NCI-H2107 treated with DMSO at 0.1 percent for 48 hours (cell line): ENCODE data around the gene CEP78.
A peak's percentile ranks its signal among the peaks of the same experiment; 100 is the strongest.
"Not testable (repeated sequence)": the region's sequence is repeated elsewhere in the genome, so short reads cannot be mapped to it uniquely, and the experiment has no call there.

Source experiments
- DNase-seq: peaks from one replicate; lab custom pipeline; 2025; ENCODE audit not compliant: unreplicated experiment; lab: John Stamatoyannopoulos, UW

The CEP78 gene

GRCh38 chr9:78284181-78284580 is 48.3 kb downstream of the CEP78 start:
- DNase-seq: not testable (repeated sequence)

- no peak for DNase-seq
Observed at GRCh38 chr9:78286125-78286524, 50.2 kb downstream of the CEP78 start.

DNA sequence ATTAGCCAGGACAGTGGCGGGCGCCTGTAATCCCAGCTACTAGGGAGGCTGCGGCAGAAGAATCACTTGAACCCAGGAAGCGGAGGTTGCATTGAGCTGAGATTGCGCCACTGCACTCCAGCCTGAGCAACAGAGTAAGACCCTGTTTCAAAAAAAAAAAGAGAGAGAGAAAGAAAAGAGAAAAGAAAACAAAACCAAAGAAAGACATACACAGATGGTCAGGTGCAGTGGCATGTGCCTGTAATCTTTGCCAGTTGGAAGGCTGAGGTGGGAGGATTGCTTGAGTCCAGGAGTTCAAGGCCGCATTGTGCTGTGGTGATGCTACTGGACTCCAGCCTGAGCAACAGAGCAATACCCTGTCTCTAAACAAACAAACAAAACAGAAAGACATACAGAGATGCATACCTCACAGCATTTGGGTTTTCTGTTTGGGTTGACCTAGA is 51.1 kb downstream of the CEP78 start:
- DNase-seq: no peak

DNA sequence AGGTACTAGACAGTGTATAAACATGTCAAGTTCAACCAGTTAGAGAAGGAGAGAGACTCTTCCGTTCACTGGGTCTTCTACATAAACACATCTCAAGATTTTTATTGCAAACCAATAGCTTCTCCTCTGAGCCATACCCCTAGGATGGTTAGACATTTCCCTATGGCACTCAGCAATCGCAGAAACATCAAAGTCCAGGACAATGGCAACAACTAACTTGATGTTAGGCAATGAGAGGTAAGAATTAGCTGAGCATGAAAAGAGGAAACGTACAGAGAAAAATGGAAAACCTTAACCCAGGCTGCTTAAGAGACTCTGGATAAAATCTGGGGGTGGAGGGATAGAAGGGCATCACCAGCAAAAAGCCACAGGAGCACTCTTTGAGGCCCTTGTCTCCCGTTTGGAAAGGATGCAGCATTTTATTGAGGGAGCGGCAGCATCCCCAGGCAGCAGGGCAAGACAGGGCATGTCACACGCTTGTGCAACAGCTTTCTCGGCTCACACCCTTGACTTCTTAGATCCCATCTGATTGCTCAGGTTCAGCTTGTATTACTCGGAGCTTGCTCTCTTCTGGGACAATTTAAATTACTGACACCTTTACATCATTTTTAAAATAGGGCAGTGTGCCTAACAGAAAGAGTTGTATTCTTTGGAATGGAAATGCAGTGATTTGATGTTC is 52.5 kb downstream of the CEP78 start:
- no peak for DNase-seq

GRCh38 chr9:78289474-78289873 is 53.6 kb downstream of the CEP78 start:
- no peak for DNase-seq

DNA sequence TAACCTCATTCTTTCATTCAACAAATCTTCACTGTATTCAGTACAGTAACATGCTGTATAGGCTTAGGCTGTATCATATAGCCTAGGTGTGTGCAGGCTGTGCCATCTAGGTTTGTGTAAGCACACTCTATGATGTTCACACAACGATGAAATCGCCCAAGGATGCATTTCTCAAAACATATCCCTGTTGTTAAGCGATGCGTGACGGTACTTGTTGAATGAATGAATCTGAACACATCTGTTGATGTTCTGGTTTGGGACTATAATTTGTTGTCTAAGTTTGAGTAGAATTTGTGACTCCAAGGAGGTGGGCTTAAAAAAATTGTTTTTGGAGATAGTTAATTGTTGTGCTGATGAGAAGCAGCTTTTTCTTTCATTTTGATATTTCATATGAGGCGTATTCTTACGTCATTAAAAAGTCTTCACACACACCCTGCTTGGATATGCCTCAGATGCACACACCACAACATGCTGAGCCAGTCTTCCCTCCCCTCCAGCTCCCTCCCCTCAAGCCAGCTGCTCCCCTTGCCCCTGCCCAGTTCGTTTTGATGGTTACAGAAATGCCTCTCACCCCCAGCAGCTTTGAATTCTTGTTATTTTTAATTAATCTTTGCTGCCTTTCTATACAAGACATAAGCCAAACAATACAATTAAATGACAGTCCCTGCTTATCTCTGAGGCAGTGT is 55.5 kb downstream of the CEP78 start:
- peak; percentile 34 for DNase-seq

DNA sequence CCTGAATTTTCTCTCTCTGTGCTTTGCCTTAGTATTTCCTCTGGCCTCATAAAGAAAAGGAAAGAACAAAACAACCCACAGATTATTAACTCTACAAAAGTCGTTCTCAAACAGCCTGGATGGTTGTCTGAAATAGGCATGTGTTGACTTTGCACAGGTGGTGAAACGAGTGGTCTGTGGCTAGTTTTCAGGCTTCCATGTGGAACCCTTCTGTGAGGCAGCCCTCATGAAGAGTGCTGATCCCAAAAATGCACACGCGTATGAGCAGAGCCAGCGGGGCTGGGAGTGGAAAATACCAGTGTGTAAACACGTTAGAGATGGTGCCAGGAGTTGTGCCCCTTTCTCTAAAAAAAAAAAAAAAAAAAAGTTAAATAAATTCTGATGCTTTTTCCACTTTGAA is 56.2 kb downstream of the CEP78 start:
- peak; percentile 35 for DNase-seq

DNA sequence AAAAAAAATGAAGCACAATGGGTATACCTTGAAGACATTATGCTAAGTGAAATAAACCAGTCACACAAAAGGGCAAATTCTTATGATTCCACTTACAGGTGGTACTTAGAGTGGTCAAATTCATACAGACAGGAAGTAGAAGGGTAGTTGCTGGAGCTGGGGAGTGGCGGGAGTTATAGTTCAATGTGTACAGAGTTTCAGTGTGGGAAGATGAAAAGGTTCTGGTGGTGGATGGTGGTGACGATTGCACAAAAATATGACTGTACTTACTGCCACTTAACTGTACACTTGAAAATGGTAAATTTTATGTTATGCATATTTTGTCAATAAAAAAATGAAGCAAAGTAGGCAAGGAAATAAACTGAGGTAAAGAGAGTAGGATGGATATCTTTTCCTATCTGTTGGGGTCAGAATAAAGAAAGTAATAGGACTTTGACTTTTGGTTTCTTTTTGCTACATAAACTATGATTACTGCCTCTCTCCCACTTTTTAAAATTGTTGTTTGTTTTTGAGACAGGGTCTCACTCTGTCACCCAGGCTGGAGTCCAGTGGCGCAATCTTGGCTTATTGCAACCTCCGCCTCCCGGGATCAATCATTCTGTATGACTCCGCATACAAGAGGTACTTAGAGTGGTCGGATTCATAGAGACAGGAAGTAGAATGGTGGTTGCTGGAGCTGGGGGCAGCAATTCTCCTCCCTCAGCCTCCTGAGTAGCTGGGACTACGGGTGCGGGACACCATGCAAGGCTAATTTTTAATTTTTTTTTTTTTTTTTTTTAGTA is 57.0 kb downstream of the CEP78 start:
- no peak for DNase-seq

- DNase-seq: no peak
Observed at GRCh38 chr9:78294290-78295176, 58.7 kb downstream of the CEP78 start.

DNA sequence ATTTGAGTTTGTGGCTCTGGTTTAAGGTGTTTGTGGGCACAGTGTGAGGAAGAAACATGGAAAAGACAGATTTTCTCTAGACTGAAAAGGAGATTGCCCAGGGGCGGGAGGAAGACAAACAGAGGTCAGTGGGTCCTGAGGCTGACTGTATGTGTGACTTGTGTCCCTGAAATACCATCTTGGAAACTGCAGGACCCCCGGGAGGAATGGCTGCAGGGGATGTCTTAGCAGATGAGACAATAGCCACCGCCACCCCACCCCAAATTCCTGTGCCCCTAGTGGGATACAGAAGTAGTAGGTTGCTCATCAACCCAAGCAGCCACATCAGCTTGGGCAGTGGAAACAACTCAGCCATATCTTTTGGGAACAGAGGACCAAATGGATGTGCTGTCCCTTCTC is 59.3 kb downstream of the CEP78 start:
- no peak for DNase-seq

DNA sequence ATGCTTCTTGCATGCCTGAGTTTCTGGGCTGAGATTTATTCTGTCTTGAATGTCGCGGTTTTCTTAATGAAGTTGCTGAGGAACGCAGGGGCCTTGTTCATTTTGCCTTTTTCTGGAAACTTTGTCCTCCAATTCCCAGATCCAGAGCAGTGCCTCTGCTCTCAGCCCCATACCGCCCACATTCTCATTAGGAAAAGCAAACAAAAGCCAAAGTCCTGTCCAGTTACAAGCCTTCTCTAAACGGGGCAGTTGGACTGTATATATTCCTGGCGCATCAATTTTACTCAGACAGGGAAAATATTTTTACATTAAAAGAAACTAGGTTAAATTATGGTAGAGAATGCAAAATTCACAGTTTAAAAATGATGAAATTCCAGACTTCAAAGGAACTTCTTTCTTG is 59.9 kb downstream of the CEP78 start:
- no peak for DNase-seq

DNA sequence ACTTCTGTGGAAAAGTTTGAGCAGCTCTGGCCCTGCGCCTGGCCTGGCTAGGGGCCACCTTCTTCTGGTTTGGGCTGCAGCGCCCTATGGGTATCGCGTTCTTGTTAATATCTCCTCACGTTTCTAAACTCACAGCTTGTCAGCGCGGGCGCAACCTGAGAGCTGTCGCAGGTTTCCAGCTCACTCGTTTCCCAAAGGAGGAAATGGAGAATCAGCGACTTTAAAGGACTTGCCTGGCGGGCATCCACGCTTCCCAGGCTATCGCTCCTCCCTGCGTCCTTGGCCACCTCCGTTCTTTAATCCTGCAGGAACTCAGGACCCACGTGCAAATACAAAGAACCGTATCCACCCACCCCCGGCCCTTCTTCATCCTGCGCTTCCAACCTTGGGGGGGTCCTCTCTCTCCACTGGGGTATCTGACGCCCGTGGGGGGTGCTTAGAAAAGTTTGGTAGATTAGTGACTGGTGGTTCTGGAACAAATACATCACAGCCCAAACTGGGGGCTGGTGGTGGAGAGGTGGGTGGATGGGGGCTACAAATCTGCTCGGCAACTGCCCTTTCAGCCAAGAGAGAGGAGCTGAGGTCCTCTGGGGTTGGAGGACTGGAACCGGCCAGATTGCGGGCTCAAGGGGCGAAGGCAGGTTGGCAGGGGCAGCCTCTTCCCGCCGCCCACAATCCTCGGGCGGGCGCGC is 60.5 kb downstream of the CEP78 start:
- DNase-seq: peak; percentile 49

DNA sequence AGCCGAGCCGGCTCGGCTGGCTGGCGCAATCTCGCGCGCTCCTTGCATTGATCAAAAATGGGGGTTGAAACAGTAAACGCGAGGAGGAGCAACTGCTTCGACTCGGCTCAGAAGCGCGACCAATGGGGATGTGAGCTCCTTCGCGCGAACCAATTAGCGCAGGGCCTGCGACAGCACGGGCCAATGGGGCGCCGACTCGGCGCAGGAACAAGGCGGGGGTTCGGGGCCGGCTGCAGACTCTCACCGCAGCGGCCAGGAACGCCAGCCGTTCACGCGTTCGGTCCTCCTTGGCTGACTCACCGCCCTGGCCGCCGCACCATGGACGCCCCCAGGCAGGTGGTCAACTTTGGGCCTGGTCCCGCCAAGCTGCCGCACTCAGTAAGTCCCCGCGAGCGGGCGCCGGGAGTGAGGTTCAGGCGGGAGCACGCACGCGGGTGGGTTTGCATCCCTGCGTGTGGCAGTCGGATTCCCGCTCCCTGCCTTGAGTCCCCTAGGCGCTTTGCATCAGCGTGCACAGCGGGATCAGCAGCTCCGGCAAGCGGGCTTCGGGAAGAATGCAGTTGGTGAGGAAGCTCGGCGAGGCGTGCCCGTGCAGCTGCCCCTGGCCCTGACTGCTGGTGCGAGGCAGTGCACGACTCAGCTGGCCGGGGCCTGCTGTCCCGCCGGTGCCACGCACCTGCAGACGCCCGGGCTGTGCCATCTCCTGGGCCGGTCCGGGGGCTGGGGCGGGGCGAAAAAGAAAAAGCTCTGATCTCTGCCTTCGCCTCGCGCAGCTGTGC is 61.2 kb downstream of the CEP78 start, which contains the start of gene PSAT1:
TSS of gene PSAT1 (plus strand) at position 233 of the 779 bp plus-strand sequence. CDS start at position 319, 86 bp downstream.
- DNase-seq: peak; percentile 87

- DNase-seq: no peak
Observed at GRCh38 chr9:78297672-78297961, 61.7 kb downstream of the CEP78 start.

DNA sequence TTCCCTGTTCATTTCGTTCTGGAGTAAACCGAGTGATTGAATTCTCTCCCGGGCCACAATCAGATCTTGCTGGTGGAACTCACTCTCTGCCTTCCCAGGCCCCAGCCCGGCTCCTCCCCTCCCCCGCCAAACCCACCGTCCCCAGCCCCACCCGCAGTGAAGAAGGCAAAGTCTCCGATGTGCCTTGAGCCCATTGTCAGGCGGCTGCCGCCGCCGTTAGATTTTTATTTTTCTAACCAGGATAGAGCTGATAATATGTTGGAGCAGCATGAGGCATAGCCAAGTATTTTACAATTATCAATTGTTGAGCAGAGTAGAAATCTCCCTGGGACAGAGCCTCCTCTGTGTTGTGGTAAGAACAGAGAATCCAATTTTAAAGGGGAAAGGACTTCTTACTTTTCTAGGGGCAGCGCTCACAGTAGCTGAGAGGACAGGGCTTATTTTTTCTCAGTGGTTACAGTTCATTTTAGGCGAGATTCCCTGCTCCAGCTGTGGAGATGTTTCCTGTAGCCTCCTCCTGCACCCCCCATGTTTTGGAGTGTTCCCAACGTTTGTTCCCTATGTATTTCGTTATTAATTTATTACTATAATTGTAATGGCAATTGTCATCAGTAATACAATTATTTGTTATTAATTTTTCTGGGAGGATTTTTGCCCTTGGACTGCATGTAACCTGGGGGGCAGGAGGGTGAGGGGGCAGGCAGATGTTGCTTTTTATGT is 62.3 kb downstream of the CEP78 start:
- no peak for DNase-seq

DNA sequence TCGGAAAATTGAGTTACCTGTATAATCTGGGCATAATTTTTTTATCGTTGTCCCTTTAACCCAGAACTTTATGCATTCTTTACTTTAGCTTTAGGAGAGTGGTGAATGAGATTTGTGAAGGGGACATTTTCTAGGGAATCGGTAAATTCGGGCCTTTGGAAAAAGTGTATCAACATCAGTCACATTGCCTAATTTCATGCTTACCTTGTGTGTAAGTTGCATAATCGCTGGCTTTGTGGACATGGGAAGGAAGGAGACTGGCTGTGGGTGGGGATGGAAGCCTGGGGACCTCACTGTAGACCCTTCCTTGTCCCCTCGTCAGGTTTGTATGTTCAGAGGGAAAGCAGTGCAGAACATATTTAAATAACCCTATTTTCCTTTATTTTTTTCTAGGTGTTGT is 64.3 kb downstream of the CEP78 start:
- DNase-seq: no peak

GRCh38 chr9:78301466-78301865 is 65.6 kb downstream of the CEP78 start:
- DNase-seq: no peak

- no peak for DNase-seq
Observed at GRCh38 chr9:78303377-78304062, 67.6 kb downstream of the CEP78 start.
